Motor neuron (in vitro differentiated cells): ENCODE results near the gene VPS39. TPM values are rescaled to one million over a fixed set of nuclear protein-coding genes. Genes with fewer than 3 reads are reported as not detected.
"Not testable (repeated sequence)": the region's sequence is repeated elsewhere in the genome, so short reads cannot be mapped to it uniquely, and the experiment has no call there.

Experiments
- ATAC-seq, 8 experiments: fragments of 200-7000 bp; cut with Tn5 transposase; replicated peaks in 6 of 8; 2 replicates each; pipeline ENCODE4 v1.8.0; 2021; ENCODE audit warnings: mild to moderate bottlenecking in 8 of 8, moderate library complexity in 8 of 8
- H3K27ac ChIP-seq, 2 donors: fragments of 250-450 bp; sonication (Bioruptor Pico); 2 replicates each; pipeline ENCODE4 v1.9.0; 2021; ENCODE audit warnings: antibody characterized with exemption in 2 of 2, mild to moderate bottlenecking in 2 of 2, moderate library complexity in 1 of 2
- H3K4me1 ChIP-seq, 2 donors: fragments of 250-450 bp; sonication (Bioruptor Pico); replicated peaks in 1 of 2; 2 replicates each; pipeline ENCODE4 v1.6.1; 2021; ENCODE audit warnings: antibody characterized with exemption in 2 of 2, mild to moderate bottlenecking in 2 of 2, moderate library complexity in 1 of 2
- H3K4me3 ChIP-seq, 5 donors: fragments of 250-450 bp; sonication (Bioruptor Pico); 2 replicates each; pipeline ENCODE4 v1.9.0; 2021; ENCODE audit warnings: antibody characterized with exemption in 5 of 5, mild to moderate bottlenecking in 5 of 5, moderate library complexity in 4 of 5
- WGBS, 10 experiments: fragments of 450-650 bp; shearing (Covaris generic); methylation state at CpG; one replicate each; pipeline ENCODE4 v1.0.0; 2022; 5-methylcytosine and 5-hydroxymethylcytosine counted together
- in situ Hi-C, 9 experiments: fragments of 400-800 bp; cut with MboI; loops; one replicate each; pipeline ENCODE4 v1.15.0; 2021; ENCODE audit warnings: low sequenced_read_pairs in 9 of 9, low pct_unique_long_range_greater_than_20kb in 2 of 9; ENCODE audit not compliant: unreplicated experiment in 9 of 9
- total RNA-seq, 8 experiments: library from RNA; unstranded; fragments of 300-600 nt; gene quantifications; 2 replicates each; pipeline versions ENCODE4 v1.2.3 to v1.2.4, GENCODE V29; 2022

VPS39 gene, protein sequence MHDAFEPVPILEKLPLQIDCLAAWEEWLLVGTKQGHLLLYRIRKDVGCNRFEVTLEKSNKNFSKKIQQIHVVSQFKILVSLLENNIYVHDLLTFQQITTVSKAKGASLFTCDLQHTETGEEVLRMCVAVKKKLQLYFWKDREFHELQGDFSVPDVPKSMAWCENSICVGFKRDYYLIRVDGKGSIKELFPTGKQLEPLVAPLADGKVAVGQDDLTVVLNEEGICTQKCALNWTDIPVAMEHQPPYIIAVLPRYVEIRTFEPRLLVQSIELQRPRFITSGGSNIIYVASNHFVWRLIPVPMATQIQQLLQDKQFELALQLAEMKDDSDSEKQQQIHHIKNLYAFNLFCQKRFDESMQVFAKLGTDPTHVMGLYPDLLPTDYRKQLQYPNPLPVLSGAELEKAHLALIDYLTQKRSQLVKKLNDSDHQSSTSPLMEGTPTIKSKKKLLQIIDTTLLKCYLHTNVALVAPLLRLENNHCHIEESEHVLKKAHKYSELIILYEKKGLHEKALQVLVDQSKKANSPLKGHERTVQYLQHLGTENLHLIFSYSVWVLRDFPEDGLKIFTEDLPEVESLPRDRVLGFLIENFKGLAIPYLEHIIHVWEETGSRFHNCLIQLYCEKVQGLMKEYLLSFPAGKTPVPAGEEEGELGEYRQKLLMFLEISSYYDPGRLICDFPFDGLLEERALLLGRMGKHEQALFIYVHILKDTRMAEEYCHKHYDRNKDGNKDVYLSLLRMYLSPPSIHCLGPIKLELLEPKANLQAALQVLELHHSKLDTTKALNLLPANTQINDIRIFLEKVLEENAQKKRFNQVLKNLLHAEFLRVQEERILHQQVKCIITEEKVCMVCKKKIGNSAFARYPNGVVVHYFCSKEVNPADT
- total RNA-seq: 10 to 100 TPM; 31.6 to 85.4 (median 46.4) TPM

GRCh38 chr15:42207674-42208579, at the start of gene VPS39:
VPS39 (minus strand) TSS chr15:42208304; CDS start chr15:42208153, 151 bp downstream.
- H3K4me3 ChIP-seq: peak within 1 kb of the TSS; percentile 68 to 97 (median 85)
- peak within 1 kb of the TSS; percentile 85 to 92 for H3K27ac ChIP-seq
- in situ Hi-C loops: no loop called here
- ATAC-seq: peak; percentile 97 to 100 (median 99)
- WGBS, 10 experiments: 0 to 33% (median 3%) methylated on average over 1 to 21 of the region's 45 CpGs; no CpG with 5 or more reads in 1 of the 10 experiments
- H3K4me1 ChIP-seq: peaks cover 11 to 14% of the 10 kb centered on the region in 2 donors

- WGBS, 10 experiments: 79 to 100% (median 95%) methylated on average over 1 to 2 of the region's 2 CpGs; no CpG with 5 or more reads in 5 of the 10 experiments
- Histone ChIP-seq H3K4me3 (no peak overlapping the region), H3K27ac (no peak overlapping the region), H3K4me1 (no peaks in the 10 kb centered on the region)
- in situ Hi-C loops: no loop called here
- no peak for ATAC-seq
These were observed 45.2 kb upstream of the VPS39 start for GRCh38 chr15:42253300-42253699.

GRCh38 chr15:42240823-42241222, 32.7 kb upstream of the VPS39 start:
- WGBS, 10 experiments: 33 to 100% (median 89%) methylated on average over 1 of the region's 1 CpG; no CpG with 5 or more reads in 1 of the 10 experiments
- in situ Hi-C loops: no loop called here
- no peak for ATAC-seq

DNA sequence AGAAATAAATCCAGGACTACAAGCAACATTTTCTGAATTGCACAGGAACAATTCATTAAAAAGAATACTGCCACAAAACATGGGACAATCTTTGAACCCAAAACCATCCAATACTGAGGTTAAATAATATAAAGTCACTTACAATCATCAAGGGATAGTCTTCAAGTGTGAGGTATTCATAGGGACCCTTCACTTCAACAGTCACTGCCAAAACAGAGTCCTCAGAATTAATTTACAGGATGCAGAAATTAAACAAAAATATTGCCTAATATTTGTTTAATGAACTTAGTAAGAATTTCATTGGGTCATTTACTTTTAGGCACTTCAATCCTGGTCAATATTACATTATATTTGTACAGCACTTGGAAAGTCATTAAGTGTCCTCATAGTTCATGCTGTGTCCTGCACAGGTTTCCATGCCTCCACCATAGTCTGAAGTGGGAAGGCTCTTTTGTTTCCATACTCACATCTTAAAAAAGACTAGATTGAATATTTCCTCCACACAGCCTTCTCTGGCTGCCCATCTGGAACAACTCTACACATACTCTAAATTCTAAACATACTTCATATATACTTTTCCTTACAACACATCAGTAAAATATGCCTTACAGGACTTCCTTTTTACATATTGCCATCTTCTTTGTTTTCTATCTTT, 31.6 kb upstream of the VPS39 start:
- H3K4me3 ChIP-seq: no peak overlapping the region
- H3K4me1 ChIP-seq: no peaks in the 10 kb centered on the region
- in situ Hi-C loops: no loop called here
- no peak overlapping the region for H3K27ac ChIP-seq
- ATAC-seq: no peak

More at GRCh38 chr15:42240823-42241222, 32.7 kb upstream of the VPS39 start:
- Histone ChIP-seq H3K27ac (no peak overlapping the region), H3K4me3 (no peak overlapping the region), H3K4me1 (no peaks in the 10 kb centered on the region)

DNA sequence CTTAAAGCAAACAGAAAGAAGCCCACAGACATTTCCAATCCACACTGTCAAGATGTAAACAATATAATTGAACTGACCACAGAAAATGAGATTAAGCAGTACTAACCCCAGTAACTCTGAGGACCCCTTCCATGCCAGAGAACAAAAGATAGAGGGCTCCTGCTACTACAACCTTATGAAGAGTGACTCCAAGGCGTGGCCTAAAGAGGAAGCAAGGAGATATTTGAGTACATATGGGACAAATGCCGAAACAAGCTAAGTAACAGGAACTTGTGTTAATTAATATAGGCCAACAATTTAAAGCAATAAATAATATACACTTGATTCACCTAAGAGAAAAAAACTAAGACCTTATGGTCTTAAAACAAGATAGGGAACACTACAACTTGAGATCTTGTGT, 25.0 kb upstream of the VPS39 start:
- Histone ChIP-seq H3K4me3 (no peak overlapping the region), H3K4me1 (no peaks in the 10 kb centered on the region), H3K27ac (no peak overlapping the region)
- 58 to 100% (median 94%) methylated on average over 1 to 2 of the region's 2 CpGs; no CpG with 5 or more reads in 1 of the 10 experiments for whole genome bisulfite sequencing, 10 experiments
- in situ Hi-C loops: no loop called here
- no peak for ATAC-seq

DNA sequence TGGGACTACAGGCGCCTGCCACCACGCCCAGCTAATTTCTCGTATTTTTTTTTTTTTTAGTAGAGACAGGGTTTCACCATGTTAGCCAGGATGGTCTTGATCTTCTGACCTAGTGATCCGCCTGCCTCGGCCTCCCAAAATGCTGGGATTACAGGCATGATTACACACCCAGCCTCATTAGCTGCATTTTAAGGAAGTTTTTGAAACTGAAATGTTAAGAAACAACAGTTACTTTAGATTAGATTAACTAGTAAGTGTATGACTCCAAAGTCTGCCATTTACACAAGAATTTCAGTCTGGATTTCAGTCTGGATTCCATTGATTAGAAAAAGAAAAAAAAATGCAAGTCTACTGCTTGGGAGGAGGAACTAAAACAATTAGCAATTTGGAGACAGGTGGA, 24.5 kb upstream of the VPS39 start:
- H3K27ac ChIP-seq: no peak overlapping the region
- whole genome bisulfite sequencing, 10 experiments: 0 to 100% (median 92%) methylated on average over 1 to 3 of the region's 5 CpGs; no CpG with 5 or more reads in 3 of the 10 experiments
- no peak overlapping the region for H3K4me3 ChIP-seq
- in situ Hi-C loops: no loop called here
- ATAC-seq: no peak
- no peaks in the 10 kb centered on the region for H3K4me1 ChIP-seq

DNA sequence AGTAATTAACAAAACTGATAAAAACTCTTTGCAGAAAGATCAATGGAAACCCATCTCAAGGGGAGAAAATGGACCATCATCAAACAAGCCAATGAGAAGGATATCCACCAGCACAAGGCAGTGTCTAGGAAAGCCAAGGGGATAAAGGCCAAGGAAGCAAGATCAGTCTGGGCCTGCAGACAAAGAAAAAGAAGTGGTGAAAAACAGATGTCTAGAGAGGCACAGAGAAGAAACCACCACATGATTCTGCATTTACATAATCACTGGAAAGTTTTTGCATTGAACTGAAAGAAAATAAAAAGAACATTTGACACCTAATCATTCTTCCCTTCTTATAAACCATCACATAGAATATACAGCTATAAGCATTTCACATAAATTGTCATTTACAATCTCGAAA, 23.0 kb upstream of the VPS39 start:
- Histone ChIP-seq H3K27ac (no peak overlapping the region), H3K4me1 (no peaks in the 10 kb centered on the region), H3K4me3 (no peak overlapping the region)
- in situ Hi-C loops: no loop called here
- 63 to 100% (median 100%) methylated on average over 1 of the region's 1 CpG; no CpG with 5 or more reads in 1 of the 10 experiments for WGBS, 10 experiments
- ATAC-seq: peak in 3 of 8 experiments; percentile 70 to 74 (median 72)

DNA sequence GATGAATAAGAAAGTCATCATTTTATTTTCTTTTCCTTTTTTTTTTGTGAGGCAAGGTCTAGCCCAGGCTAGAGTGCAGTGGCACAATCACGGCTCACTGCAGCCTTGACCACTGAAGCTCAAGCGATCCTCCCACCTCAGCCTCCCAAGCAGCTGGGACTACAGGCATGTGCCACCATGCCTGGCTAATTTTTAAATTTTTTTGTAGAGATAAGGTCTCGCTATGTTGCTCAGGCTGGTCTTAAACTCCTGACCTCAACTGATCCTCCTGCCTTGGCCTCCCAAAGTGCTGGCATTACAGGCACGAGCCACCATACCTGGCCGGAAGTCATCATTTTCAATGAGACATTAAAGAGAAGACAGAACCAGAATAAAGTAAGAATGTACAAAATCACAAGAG, 20.9 kb upstream of the VPS39 start:
- H3K4me3 ChIP-seq, ATAC-seq, H3K27ac ChIP-seq, in situ Hi-C loops, H3K4me1 ChIP-seq: not testable (repeated sequence)
- WGBS, 10 experiments: 88 to 100% (median 97%) methylated on average over 3 to 5 of the region's 5 CpGs; no CpG with 5 or more reads in 1 of the 10 experiments

DNA sequence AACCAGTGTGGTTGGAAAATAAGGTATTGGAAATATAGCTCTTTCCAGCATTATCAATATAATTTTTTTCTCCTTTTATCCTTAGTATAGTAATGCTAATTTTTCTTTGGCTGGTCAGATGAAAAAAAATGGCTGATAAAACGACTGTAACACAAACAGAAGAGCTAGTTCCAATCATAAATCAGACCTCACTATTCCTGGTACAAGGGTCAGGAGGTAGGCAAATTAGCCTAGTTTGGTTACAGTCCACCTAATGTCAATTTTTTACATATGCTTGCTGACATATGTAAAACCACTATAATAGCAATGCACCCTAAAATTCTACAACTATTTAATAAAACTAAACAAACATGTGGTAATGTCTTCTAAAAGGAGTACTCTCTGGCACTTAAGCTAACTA, 19.9 kb upstream of the VPS39 start:
- H3K27ac ChIP-seq: no peak overlapping the region
- in situ Hi-C loops: no loop called here
- no peaks in the 10 kb centered on the region for H3K4me1 ChIP-seq
- WGBS, 10 experiments: 22 to 100% (median 50%) methylated on average over 1 of the region's 1 CpG; no CpG with 5 or more reads in 3 of the 10 experiments
- no peak overlapping the region for H3K4me3 ChIP-seq
- no peak for ATAC-seq

GRCh38 chr15:42226648-42227047, 18.5 kb upstream of the VPS39 start:
- WGBS, 10 experiments: 75 to 100% (median 93%) methylated on average over 2 to 5 of the region's 5 CpGs
- ATAC-seq: peak in 1 of 8 experiments; percentile 43
- in situ Hi-C loops: no loop called here

DNA sequence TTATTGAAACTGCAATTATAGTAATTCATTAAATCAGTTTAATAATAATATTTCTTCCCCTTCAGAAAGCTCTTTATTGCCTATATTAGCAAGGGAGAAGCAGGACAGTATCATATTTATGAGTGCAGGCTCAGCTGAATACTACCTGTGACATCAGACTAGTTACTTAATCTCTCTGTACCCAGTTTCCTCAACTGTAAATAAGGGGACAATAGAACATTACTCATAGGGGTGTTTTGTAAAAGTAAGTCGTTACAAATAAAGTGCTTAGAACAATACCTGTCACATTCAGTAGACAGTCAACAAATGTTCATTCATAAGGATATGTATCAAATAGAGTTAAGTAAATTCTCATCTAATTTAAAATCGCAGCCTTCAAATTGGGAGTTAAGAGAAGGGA, 12.1 kb upstream of the VPS39 start:
- in situ Hi-C loops: no loop called here
- no peak overlapping the region for H3K27ac ChIP-seq
- H3K4me3 ChIP-seq: no peak overlapping the region
- no peak for ATAC-seq
- WGBS, 10 experiments: 0 to 90% (median 50%) methylated on average over 1 to 2 of the region's 2 CpGs; no CpG with 5 or more reads in 1 of the 10 experiments
- H3K4me1 ChIP-seq: no peaks in the 10 kb centered on the region

More at GRCh38 chr15:42226648-42227047, 18.5 kb upstream of the VPS39 start:
- H3K27ac ChIP-seq: no peak overlapping the region
- no peak overlapping the region for H3K4me3 ChIP-seq
- no peaks in the 10 kb centered on the region for H3K4me1 ChIP-seq

DNA sequence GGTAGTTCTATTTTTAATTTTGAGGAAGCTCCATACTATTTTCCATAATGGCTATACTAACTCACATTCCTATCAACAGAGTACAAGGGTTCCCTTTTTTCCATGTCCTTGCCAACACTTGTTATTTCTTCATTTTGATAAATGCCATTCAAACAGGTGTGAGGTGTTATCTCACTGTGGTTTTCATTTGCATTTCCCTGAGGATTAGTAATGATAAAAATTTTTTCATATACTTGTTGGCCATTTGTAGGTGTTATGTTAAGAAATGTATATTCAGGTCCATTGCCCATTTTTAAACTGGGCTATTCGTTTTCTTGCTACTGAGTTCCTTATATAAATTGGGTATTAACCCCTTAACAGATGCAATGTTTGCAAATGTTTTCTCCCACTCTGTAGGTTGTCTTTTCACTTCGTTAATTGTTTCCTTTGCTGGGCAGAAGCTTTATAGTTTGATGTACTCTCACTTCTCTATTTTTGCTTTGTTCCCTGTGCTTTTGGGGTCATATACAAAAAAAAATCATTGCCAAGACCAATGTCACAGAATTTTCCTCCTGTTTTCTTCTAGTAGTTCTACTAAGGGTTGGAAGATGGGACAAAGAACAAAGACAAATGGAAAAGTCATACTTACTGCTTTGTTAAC, 11.0 kb upstream of the VPS39 start:
- WGBS, 10 experiments: 0 to 60% (median 31%) methylated on average over 1 to 2 of the region's 2 CpGs
- in situ Hi-C loops: no loop called here
- H3K4me1 ChIP-seq: no peaks in the 10 kb centered on the region
- no peak for ATAC-seq
- H3K27ac ChIP-seq: no peak overlapping the region
- H3K4me3 ChIP-seq: no peak overlapping the region
